ENCODE measurements around the gene MCUB. TPM values are rescaled to one million over a fixed set of nuclear protein-coding genes. Genes with fewer than 3 reads are reported as not detected.

The MCUB gene
- total and polyA plus RNA-seq, 2 donors (not counting 3 experiments of a cell fraction or from before 2014, with no cell fraction given) = 32.5 to 53.8 TPM

DNA sequence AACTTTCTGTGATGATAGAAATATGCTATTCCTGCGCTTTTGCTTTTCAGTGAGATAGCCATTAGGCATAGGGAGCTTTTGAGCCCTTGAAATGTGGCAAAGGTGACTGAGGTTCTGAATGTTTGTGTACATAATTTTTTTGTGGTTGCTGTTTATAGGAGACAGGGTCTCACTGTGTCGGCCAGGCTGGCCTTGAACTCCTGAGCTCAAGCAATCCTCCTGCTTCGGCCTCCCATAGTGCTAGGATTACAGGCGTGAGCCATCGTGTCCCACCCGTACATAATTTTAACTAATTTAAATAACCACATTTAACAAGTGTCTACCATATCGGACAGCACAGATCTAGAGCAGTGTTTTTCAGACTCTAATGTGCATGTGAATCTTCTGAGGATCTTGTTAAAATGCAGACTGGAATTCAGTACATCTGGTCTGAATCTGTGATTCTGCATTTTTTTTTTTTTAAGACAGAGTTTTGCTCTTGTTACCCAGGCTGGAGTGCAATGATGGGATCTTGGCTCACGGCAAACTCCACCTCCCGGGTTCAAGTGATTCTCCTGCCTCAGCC lies 97.9 kb downstream of the MCUB start:
- H3K27ac ChIP-seq (ENCODE audit: insufficient read depth, low read depth, low read length) = no peak overlapping the region
- dilution Hi-C loops (cut with MboI; ENCODE audit: extremely low pct_ligation_motif_present, low sequenced_read_pairs) = no loop called here
- H3K9me3 ChIP-seq (replicated peaks; ENCODE audit: control insufficient read depth, insufficient read depth, low read length) = no peaks in the 10 kb centered on the region
- FAIRE-seq = no peak
- no peak for DNase-seq (ENCODE audit: low read depth, low spot score)
- ChIA-PET POLR2A (no interaction called here), CTCF (interaction anchor here (1.1 to 2.3 kb wide), 5 partner anchors 16 to 230 kb away, joined by 3 to 38 read pairs (median 3); partner anchors contain the start of gene MCUB)
- no peak for TF ChIP-seq POLR2A (IDR thresholded peaks at IDR 0.05; ENCODE audit: low read depth, low read length)
- TF ChIP-seq, protein P1, sequence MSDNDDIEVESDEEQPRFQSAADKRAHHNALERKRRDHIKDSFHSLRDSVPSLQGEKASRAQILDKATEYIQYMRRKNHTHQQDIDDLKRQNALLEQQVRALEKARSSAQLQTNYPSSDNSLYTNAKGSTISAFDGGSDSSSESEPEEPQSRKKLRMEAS (IDR thresholded peaks at IDR 0.05; ENCODE audit: insufficient read depth, insufficient read length) = no peak
- no peak for TF ChIP-seq JUN (IDR thresholded peaks at IDR 0.05; ENCODE audit: borderline replicate concordance, insufficient read depth, insufficient read length, low read depth)
- TF ChIP-seq FOS (IDR thresholded peaks at IDR 0.05; ENCODE audit: borderline replicate concordance, insufficient read depth, low read length) = no peak
- TF ChIP-seq POLR2AphosphoS5 (IDR thresholded peaks at IDR 0.05; ENCODE audit: insufficient read depth, low read depth, low read length) = no peak
- TF ChIP-seq, protein P2, sequence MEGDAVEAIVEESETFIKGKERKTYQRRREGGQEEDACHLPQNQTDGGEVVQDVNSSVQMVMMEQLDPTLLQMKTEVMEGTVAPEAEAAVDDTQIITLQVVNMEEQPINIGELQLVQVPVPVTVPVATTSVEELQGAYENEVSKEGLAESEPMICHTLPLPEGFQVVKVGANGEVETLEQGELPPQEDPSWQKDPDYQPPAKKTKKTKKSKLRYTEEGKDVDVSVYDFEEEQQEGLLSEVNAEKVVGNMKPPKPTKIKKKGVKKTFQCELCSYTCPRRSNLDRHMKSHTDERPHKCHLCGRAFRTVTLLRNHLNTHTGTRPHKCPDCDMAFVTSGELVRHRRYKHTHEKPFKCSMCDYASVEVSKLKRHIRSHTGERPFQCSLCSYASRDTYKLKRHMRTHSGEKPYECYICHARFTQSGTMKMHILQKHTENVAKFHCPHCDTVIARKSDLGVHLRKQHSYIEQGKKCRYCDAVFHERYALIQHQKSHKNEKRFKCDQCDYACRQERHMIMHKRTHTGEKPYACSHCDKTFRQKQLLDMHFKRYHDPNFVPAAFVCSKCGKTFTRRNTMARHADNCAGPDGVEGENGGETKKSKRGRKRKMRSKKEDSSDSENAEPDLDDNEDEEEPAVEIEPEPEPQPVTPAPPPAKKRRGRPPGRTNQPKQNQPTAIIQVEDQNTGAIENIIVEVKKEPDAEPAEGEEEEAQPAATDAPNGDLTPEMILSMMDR (IDR thresholded peaks at IDR 0.05; ENCODE audit: extremely low read depth in 1 of 2, insufficient read depth in 1 of 2, low read depth in 1 of 2, low read length in 2 of 2) = no peak
- no peak for TF ChIP-seq MYC (IDR thresholded peaks at IDR 0.05; ENCODE audit: low read depth, low read length)
- TF ChIP-seq GATA2 (IDR thresholded peaks at IDR 0.05; ENCODE audit: insufficient read depth, insufficient read length, low read depth, low read length) = no peak
- no peak for TF ChIP-seq EZH2 (IDR thresholded peaks at IDR 0.05; ENCODE audit: borderline replicate concordance, low read depth, low read length, severe bottlenecking)
- H3K27me3 ChIP-seq (ENCODE audit: control insufficient read depth in 2 of 2, insufficient read depth in 2 of 2, low read length in 2 of 2) = no peaks in the 10 kb centered on the region
- H3K4me2 ChIP-seq (ENCODE audit: insufficient read depth, low read length) = no peak overlapping the region
- no peak overlapping the region for H3K9ac ChIP-seq (replicated peaks; ENCODE audit: extremely low read depth, insufficient read depth, low read length)
- H2AFZ ChIP-seq (ENCODE audit: low read depth, low read length) = no peak overlapping the region
- H3K79me2 ChIP-seq (ENCODE audit: control insufficient read depth, insufficient read depth, low read length) = no peaks in the 10 kb centered on the region
- intact Hi-C loops (cut with micrococcal nuclease) = loop anchor here (2.0 kb wide), 1 partner anchor 231 kb away; no protein-coding TSS in a partner anchor
- H3K36me3 ChIP-seq (ENCODE audit: control insufficient read depth in 2 of 2, extremely low read depth in 1 of 2, insufficient read depth in 2 of 2, low read length in 2 of 2) = no peaks in the 10 kb centered on the region
- H3K4me3 ChIP-seq (replicated peaks in 1 of 3; ENCODE audit: insufficient read depth in 1 of 3, low read depth in 1 of 3, low read length in 3 of 3) = no peak overlapping the region
- no peaks in the 10 kb centered on the region for H4K20me1 ChIP-seq (replicated peaks; ENCODE audit: control insufficient read depth, extremely low read depth, insufficient read depth, low read length)
- no peaks in the 10 kb centered on the region for H3K4me1 ChIP-seq (ENCODE audit: control insufficient read depth, extremely low read depth, insufficient read depth, low read length)
- no peaks in the 10 kb centered on the region for H3K9me1 ChIP-seq (replicated peaks; ENCODE audit: control insufficient read depth, extremely low read depth, insufficient read depth, low read length)
- BruUV-seq (replicated peaks) = no TSS peak

Data from endothelial cell of umbilical vein (primary cell).